Tibial nerve (tissue), 4 donors: Measurements from ENCODE around the gene EZH2. TPM values are rescaled to one million over a fixed set of nuclear protein-coding genes. Genes with fewer than 3 reads are reported as not detected.

Experiments
- DNase-seq, 2 donors: peaks; one replicate each; pipeline ENCODE4 v3.0.0-alpha.2; 2019; ENCODE audit warnings: low spot score in 2 of 2
- H3K27ac ChIP-seq, 4 donors: fragments of 200-600 bp; sonication (generic) in 3 of 4; one replicate each; pipeline ENCODE4 v1.5.1; 2017 to 2019; ENCODE audit warnings: mild to moderate bottlenecking in 1 of 4
- H3K27me3 ChIP-seq, 2 donors: fragments of 200-600 bp; sonication (generic) in 1 of 2; one replicate each; pipeline versions ENCODE4 v1.5.1 to v1.6.0; 2017 to 2019
- H3K36me3 ChIP-seq, 3 donors: fragments of 200-600 bp; sonication (generic); one replicate each; pipeline ENCODE4 v1.5.1; 2018 to 2019
- H3K4me1 ChIP-seq, 4 donors: fragments of 200-600 bp; sonication (generic) in 3 of 4; one replicate each; pipeline ENCODE4 v1.5.1; 2017 to 2019
- H3K4me3 ChIP-seq, 4 donors: fragments of 200-600 bp; sonication (generic) in 3 of 4; one replicate each; pipeline ENCODE4 v1.5.1; 2017 to 2019; ENCODE audit warnings: mild to moderate bottlenecking in 1 of 4, moderate library complexity in 1 of 4
- H3K9me3 ChIP-seq, 4 donors: fragments of 200-600 bp; sonication (generic) in 3 of 4; one replicate each; pipeline ENCODE4 v1.5.1; 2017 to 2019
- EP300 ChIP-seq, 2 donors: sonication (generic); formaldehyde crosslinking; IDR thresholded peaks; one replicate each; pipeline ENCODE4 v1.6.1; 2017; ENCODE audit warnings: antibody characterized with exemption in 2 of 2, mild to moderate bottlenecking in 1 of 2
- POLR2A ChIP-seq, 2 donors: fragments of 450-650 bp; IDR thresholded peaks; one replicate each; pipeline ENCODE4 v1.6.1; 2017; ENCODE audit warnings: antibody characterized with exemption in 2 of 2, mild to moderate bottlenecking in 2 of 2, moderate library complexity in 2 of 2
- WGBS, 2 donors: methylation state at CpG; one replicate each; pipeline ENCODE4 v1.1.5; 2018; 5-methylcytosine and 5-hydroxymethylcytosine counted together
- total RNA-seq, 4 donors: library from RNA; depleted of rRNA; stranded (reverse); fragments of >200 nt; gene quantifications; one replicate each; pipeline ENCODE4 v1.1.0, GENCODE V29; 2016
- TF ChIP-seq, protein P1 (sequence below), 5 experiments: fragments of 200-600 bp in 3 of 5; fragments of 450-650 bp in 2 of 5; sonication (generic) in 3 of 5; IDR thresholded peaks; one replicate each; pipeline ENCODE4 v1.5.1; 2016 to 2019; ENCODE audit warnings: antibody characterized with exemption in 5 of 5, mild to moderate bottlenecking in 3 of 5, moderate library complexity in 2 of 5

Gene EZH2
- total RNA-seq, 4 donors from 2014 or later = 1.5 to 7.5 (median 3.3) TPM

DNA sequence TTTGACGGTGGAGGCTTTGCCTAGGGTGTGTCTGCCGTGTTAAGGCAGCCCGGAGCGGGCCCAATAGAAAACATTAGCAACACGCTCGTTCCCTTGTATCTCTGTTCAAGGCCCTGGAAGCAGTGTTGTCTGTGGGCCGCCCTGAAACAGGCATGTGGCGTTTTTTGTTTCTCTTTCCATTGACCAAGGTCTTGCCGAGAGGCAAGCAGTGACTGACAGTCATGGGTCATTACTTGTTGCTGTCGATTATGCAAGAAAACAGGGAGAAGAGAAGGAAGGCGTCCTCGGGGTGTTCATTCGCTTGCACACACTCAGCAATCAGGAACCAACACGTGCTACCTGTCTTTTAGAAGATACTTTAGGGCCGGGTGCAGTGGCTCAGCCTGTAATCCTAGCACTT, 92.5 kb downstream of the EZH2 start:
- DNase-seq = no peak
- 87 to 92% methylated on average over 15 of the region's 15 CpGs for WGBS, 2 donors
- peaks cover 0 to 7% (median 0%) of the 10 kb centered on the region in 4 donors for H3K9me3 ChIP-seq
- peaks cover 3 to 97% (median 33%) of the 10 kb centered on the region in 3 donors for H3K36me3 ChIP-seq
- H3K27me3 ChIP-seq = no peaks in the 10 kb centered on the region
- TF ChIP-seq, protein P1, sequence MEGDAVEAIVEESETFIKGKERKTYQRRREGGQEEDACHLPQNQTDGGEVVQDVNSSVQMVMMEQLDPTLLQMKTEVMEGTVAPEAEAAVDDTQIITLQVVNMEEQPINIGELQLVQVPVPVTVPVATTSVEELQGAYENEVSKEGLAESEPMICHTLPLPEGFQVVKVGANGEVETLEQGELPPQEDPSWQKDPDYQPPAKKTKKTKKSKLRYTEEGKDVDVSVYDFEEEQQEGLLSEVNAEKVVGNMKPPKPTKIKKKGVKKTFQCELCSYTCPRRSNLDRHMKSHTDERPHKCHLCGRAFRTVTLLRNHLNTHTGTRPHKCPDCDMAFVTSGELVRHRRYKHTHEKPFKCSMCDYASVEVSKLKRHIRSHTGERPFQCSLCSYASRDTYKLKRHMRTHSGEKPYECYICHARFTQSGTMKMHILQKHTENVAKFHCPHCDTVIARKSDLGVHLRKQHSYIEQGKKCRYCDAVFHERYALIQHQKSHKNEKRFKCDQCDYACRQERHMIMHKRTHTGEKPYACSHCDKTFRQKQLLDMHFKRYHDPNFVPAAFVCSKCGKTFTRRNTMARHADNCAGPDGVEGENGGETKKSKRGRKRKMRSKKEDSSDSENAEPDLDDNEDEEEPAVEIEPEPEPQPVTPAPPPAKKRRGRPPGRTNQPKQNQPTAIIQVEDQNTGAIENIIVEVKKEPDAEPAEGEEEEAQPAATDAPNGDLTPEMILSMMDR (IDR thresholded peaks at IDR 0.05) = no peak
- TF ChIP-seq EP300 (IDR thresholded peaks at IDR 0.05) (no peak), POLR2A (IDR thresholded peaks at IDR 0.05) (no peak)
- no peaks in the 10 kb centered on the region for H3K4me1 ChIP-seq
- no peak overlapping the region for H3K27ac ChIP-seq
- H3K4me3 ChIP-seq = no peak overlapping the region

DNA sequence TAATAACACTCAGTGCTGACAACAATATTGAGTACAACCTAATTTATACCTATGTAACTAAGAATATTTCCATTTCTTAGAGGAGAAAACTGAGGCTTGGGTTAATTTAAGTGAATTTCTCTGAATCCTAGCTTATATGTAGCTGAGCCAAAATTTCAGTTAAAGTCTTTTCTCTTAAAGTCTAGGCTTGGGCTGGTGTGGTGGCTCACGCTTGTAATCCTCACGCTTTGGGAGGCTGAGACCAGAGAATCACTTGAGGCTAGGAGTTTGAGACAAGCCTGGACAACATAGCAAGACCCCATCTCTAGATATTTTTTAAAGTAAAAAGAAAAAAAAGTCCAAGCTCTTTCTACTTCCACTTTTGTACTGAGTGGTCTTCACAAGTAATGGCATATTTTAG, 93.2 kb downstream of the EZH2 start:
- Histone ChIP-seq H3K9me3 (peaks cover 0 to 7% (median 0%) of the 10 kb centered on the region in 4 donors), H3K27ac (no peak overlapping the region), H3K4me3 (no peak overlapping the region), H3K4me1 (no peaks in the 10 kb centered on the region), H3K36me3 (peaks cover 3 to 97% (median 33%) of the 10 kb centered on the region in 3 donors), H3K27me3 (no peaks in the 10 kb centered on the region)
- 97 to 100% methylated on average over 2 of the region's 2 CpGs for WGBS, 2 donors
- DNase-seq = no peak
- TF ChIP-seq, protein P1 (IDR thresholded peaks at IDR 0.05) = no peak
- TF ChIP-seq EP300 (IDR thresholded peaks at IDR 0.05) (no peak), POLR2A (IDR thresholded peaks at IDR 0.05) (no peak)

DNA sequence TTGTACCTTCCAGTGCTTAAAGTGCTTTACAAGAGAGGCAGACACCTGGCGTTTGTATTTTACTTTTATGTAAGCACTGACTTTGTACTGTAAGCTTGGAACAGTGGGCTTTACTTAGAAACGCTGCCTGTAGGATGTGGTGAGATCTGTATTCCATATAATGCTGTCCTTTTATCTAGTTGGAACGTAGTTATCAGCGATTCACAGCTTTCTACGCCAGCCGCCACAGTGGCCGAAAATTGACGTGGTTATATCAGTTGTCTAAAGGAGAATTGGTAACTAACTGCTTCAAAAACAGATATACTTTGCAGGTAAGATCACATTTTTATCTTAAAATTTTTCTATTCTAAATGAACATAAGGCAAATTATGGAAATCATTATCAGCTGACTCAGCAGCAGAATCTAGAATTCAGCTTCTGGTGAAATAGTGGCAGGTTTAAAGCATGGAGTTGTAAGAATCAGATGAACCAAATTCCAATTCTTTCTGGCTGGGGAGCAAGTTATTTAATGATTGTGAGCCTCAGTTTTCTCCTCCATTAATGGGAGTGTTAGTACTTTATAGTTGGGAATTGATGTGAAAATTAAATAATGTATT, 93.9 kb downstream of the EZH2 start:
- Histone ChIP-seq H3K4me1 (no peaks in the 10 kb centered on the region), H3K9me3 (peaks cover 0 to 7% (median 0%) of the 10 kb centered on the region in 4 donors), H3K27ac (no peak overlapping the region), H3K27me3 (no peaks in the 10 kb centered on the region), H3K4me3 (no peak overlapping the region), H3K36me3 (peaks cover 3 to 100% (median 35%) of the 10 kb centered on the region in 3 donors)
- WGBS, 2 donors = 87 to 91% methylated on average over 8 of the region's 8 CpGs
- TF ChIP-seq POLR2A (IDR thresholded peaks at IDR 0.05) (no peak), EP300 (IDR thresholded peaks at IDR 0.05) (no peak)
- TF ChIP-seq, protein P1 (IDR thresholded peaks at IDR 0.05) = no peak
- no peak for DNase-seq

DNA sequence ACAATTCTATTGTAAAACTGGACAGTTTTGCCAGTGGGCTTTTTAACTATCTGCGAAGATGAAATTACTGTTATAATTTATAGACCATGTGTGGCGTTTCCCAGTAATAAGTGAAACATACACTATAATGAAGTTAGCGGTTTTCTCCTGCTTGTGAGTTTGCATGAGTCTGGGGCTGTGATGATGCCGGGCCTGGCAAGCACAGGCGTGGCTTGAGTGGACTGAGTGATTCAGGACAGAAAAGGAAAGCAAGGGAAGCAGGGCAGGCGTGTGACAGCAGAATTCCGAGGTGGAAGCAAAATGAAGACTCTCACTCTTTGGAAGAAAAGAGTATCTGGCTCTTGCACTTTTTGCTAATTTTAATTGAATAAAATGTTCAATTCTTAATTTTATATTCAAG, 94.9 kb downstream of the EZH2 start:
- Histone ChIP-seq H3K27me3 (no peaks in the 10 kb centered on the region), H3K4me3 (no peak overlapping the region), H3K27ac (no peak overlapping the region), H3K4me1 (no peaks in the 10 kb centered on the region), H3K36me3 (peaks cover 3 to 100% (median 35%) of the 10 kb centered on the region in 3 donors), H3K9me3 (peaks cover 0 to 2% (median 0%) of the 10 kb centered on the region in 4 donors)
- TF ChIP-seq, protein P1 (IDR thresholded peaks at IDR 0.05) = no peak
- DNase-seq = no peak
- WGBS, 2 donors = 89 to 90% methylated on average over 7 of the region's 7 CpGs

DNA sequence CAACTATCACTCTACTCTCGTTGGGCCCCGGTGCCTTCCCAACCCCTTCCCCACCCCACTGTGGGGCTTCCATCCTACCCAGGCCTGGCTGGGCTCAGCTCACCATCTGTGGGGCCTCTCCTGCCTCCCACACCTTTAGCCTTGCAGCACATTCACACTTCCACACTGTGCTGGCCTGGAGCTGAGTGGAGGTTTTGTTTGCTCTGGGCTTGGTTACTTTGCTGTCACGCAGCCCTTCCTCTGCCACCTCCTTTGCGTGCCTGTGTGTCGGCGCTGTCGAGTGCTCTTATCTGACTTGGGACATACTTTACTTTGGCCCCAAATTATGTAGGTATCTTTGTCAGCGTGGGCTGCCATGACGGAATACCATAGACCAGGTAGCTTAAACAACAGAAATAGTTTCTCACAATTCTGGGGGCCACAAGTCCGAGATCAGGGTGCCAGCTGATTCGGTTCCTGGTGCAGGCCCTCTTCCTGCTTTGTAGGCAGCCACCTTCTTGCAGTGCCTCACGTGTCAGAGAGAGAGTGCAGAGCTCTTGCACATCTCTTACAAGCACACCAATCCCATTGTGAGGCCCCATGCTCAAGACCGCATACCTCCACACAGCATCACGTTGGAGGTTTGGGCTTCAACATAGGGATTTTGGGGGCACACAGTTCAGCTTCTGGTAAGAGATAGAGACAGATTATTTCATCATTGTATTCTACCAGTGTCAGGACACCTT, 96.4 kb downstream of the EZH2 start:
- Histone ChIP-seq H3K4me3 (no peak overlapping the region), H3K27ac (no peak overlapping the region), H3K27me3 (no peaks in the 10 kb centered on the region), H3K4me1 (no peaks in the 10 kb centered on the region), H3K9me3 (no peaks in the 10 kb centered on the region), H3K36me3 (peaks cover 3 to 98% (median 34%) of the 10 kb centered on the region in 3 donors)
- no peak for DNase-seq
- TF ChIP-seq, protein P1 (IDR thresholded peaks at IDR 0.05) = no peak
- TF ChIP-seq POLR2A (IDR thresholded peaks at IDR 0.05) (no peak), EP300 (IDR thresholded peaks at IDR 0.05) (no peak)
- 91 to 92% methylated on average over 13 to 14 of the region's 14 CpGs for WGBS, 2 donors
